Measurements from ENCODE around the gene KRT35.

Gene KRT35

DNA sequence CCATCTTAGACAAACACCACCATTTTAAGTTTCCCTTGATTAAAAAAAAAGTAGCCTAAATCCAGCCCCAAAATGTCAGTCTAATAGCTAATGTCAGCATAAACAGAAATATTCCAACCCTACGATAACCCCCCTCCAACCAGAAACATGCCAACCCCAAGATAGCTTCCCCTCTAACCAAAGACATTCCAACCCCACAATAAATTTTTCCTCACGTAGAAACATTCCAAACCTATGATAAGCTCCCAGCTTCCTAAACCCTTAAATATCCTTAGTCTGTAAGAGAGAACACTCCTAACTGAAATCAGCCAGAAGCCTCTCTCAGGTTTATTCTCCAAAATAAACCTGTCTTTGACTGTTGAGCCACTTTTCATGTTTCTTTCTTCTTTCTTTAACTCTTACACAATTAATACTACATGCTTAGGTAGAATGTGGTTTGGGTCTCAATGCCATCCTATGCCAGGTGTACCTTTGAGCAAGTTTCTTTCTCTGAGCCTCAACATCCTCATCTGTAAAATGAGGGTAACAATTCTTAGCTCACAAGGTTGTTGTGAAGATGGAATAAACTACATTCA is 29.7 kb downstream of the KRT35 start:
- TF ChIP-seq, protein P1, sequence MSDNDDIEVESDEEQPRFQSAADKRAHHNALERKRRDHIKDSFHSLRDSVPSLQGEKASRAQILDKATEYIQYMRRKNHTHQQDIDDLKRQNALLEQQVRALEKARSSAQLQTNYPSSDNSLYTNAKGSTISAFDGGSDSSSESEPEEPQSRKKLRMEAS (IDR thresholded peaks at IDR 0.05; ENCODE audit: low read depth, low read length): no peak
- TF ChIP-seq MYC (IDR thresholded peaks at IDR 0.05; ENCODE audit: low read depth, low read length) (no peak), POLR2A (IDR thresholded peaks at IDR 0.05; ENCODE audit: extremely low read depth, insufficient read length) (no peak)
- TF ChIP-seq, protein P2, sequence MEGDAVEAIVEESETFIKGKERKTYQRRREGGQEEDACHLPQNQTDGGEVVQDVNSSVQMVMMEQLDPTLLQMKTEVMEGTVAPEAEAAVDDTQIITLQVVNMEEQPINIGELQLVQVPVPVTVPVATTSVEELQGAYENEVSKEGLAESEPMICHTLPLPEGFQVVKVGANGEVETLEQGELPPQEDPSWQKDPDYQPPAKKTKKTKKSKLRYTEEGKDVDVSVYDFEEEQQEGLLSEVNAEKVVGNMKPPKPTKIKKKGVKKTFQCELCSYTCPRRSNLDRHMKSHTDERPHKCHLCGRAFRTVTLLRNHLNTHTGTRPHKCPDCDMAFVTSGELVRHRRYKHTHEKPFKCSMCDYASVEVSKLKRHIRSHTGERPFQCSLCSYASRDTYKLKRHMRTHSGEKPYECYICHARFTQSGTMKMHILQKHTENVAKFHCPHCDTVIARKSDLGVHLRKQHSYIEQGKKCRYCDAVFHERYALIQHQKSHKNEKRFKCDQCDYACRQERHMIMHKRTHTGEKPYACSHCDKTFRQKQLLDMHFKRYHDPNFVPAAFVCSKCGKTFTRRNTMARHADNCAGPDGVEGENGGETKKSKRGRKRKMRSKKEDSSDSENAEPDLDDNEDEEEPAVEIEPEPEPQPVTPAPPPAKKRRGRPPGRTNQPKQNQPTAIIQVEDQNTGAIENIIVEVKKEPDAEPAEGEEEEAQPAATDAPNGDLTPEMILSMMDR (IDR thresholded peaks at IDR 0.05; ENCODE audit: low read depth, low read length): no peak
- H3K4me3 ChIP-seq (ENCODE audit: low read depth, low read length): no peak overlapping the region
- no peak for DNase-seq (ENCODE audit: low read depth)

GRCh38 chr17:41449008-41449407 is 31.9 kb downstream of the KRT35 start:
- no peak for TF ChIP-seq POLR2A (IDR thresholded peaks at IDR 0.05; ENCODE audit: extremely low read depth, insufficient read length)
- TF ChIP-seq, protein P2 (IDR thresholded peaks at IDR 0.05; ENCODE audit: low read depth, low read length): no peak
- TF ChIP-seq, protein P1 (IDR thresholded peaks at IDR 0.05; ENCODE audit: low read depth, low read length): no peak
- no peak for TF ChIP-seq MYC (IDR thresholded peaks at IDR 0.05; ENCODE audit: low read depth, low read length)
- H3K4me3 ChIP-seq (ENCODE audit: low read depth, low read length): no peak overlapping the region
- no peak for DNase-seq (ENCODE audit: low read depth)

GRCh38 chr17:41448506-41448905 is 32.4 kb downstream of the KRT35 start:
- TF ChIP-seq POLR2A (IDR thresholded peaks at IDR 0.05; ENCODE audit: extremely low read depth, insufficient read length) (no peak), MYC (IDR thresholded peaks at IDR 0.05; ENCODE audit: low read depth, low read length) (no peak)
- TF ChIP-seq, protein P1 (IDR thresholded peaks at IDR 0.05; ENCODE audit: low read depth, low read length): no peak
- TF ChIP-seq, protein P2 (IDR thresholded peaks at IDR 0.05; ENCODE audit: low read depth, low read length): no peak
- no peak overlapping the region for H3K4me3 ChIP-seq (ENCODE audit: low read depth, low read length)
- DNase-seq (ENCODE audit: low read depth): no peak

- DNase-seq (ENCODE audit: low read depth): no peak
- no peak overlapping the region for H3K4me3 ChIP-seq (ENCODE audit: low read depth, low read length)
- no peak for TF ChIP-seq POLR2A (IDR thresholded peaks at IDR 0.05; ENCODE audit: extremely low read depth, insufficient read length)
- TF ChIP-seq MYC (IDR thresholded peaks at IDR 0.05; ENCODE audit: low read depth, low read length): no peak
- TF ChIP-seq, protein P1 (IDR thresholded peaks at IDR 0.05; ENCODE audit: low read depth, low read length): no peak
- TF ChIP-seq, protein P2 (IDR thresholded peaks at IDR 0.05; ENCODE audit: low read depth, low read length): no peak
These were observed 34.1 kb downstream of the KRT35 start for GRCh38 chr17:41446806-41447205.

DNA sequence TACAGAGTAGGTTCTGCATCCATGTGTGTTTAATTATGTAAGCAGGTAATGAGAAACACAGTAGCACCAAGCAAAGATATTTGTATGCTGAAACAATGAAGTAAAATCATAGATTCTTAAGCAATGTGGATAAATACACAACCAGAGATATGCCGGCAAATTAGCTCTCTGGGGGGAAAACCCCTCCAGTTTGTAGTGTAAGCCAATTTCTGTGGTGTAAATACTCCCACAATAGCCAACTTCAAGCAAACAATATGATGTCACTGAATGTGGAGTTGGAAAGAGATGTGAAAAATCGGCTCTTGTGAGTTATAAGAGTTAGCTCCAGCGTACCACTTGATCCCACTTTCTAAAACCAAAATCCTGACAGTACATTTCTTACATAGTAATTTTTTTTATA is 36.3 kb downstream of the KRT35 start:
- no peak for TF ChIP-seq MYC (IDR thresholded peaks at IDR 0.05; ENCODE audit: low read depth, low read length)
- TF ChIP-seq, protein P2 (IDR thresholded peaks at IDR 0.05; ENCODE audit: low read depth, low read length): no peak
- TF ChIP-seq, protein P1 (IDR thresholded peaks at IDR 0.05; ENCODE audit: low read depth, low read length): no peak
- TF ChIP-seq POLR2A (IDR thresholded peaks at IDR 0.05; ENCODE audit: extremely low read depth, insufficient read length): no peak
- no peak for DNase-seq (ENCODE audit: low read depth)
- H3K4me3 ChIP-seq (ENCODE audit: low read depth, low read length): no peak overlapping the region

All from NB4 (cell line).